ENCODE results near the gene CYTH3. TPM values are rescaled to one million over a fixed set of nuclear protein-coding genes. Genes with fewer than 3 reads are reported as not detected.
"Not testable (repeated sequence)": the region's sequence is repeated elsewhere in the genome, so short reads cannot be mapped to it uniquely, and the experiment has no call there.

CYTH3 gene
- total RNA-seq, 3 donors from 2014 or later (not counting 1 experiment from before 2014, with no cell fraction given): 7.7 to 42.6 (median 13.6) TPM

DNA sequence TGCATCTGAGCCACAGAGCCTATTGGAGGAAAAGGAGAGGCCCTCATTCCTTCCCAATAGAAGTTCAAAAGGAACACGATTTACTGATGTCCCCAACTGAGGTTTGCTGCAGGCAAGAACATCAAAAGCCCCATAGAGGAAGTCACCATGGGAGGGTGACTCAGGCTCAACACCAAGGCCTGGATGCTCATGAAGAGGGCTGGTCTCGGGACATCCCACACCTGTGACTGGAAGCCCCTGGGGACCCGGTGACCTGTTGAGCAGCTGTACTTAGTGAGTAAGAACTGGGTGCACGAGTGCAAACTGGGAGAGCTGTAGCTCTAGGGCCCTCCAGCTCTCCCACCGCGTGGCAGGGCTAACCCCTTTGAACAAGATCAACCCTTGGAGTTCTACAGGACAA, 38.0 kb downstream of the CYTH3 start:
- H3K36me3 Mint-ChIP-seq: no peaks in the 10 kb centered on the region
- no peak overlapping the region for H3K4me3 ChIP-seq (ENCODE audit: low read length)
- no peaks in the 10 kb centered on the region for H3K9me3 ChIP-seq (ENCODE audit: control insufficient read depth, insufficient read depth, low read length)
- H3K27me3 Mint-ChIP-seq (ENCODE audit: low read depth in 2 of 2): peaks cover 0 to 2% of the 10 kb centered on the region in 2 donors
- no peaks in the 10 kb centered on the region for H3K9me3 Mint-ChIP-seq
- DNase-seq (peak in 1 of 2 donors; percentile 20), ATAC-seq (peak in 1 of 3 donors; percentile 36)
- TF ChIP-seq, protein P1, sequence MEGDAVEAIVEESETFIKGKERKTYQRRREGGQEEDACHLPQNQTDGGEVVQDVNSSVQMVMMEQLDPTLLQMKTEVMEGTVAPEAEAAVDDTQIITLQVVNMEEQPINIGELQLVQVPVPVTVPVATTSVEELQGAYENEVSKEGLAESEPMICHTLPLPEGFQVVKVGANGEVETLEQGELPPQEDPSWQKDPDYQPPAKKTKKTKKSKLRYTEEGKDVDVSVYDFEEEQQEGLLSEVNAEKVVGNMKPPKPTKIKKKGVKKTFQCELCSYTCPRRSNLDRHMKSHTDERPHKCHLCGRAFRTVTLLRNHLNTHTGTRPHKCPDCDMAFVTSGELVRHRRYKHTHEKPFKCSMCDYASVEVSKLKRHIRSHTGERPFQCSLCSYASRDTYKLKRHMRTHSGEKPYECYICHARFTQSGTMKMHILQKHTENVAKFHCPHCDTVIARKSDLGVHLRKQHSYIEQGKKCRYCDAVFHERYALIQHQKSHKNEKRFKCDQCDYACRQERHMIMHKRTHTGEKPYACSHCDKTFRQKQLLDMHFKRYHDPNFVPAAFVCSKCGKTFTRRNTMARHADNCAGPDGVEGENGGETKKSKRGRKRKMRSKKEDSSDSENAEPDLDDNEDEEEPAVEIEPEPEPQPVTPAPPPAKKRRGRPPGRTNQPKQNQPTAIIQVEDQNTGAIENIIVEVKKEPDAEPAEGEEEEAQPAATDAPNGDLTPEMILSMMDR (IDR thresholded peaks at IDR 0.05): no peak
- intact Hi-C loops (cut with micrococcal nuclease): no loop called here
- H3K27me3 ChIP-seq (ENCODE audit: control insufficient read depth, insufficient read depth, low read length): no peaks in the 10 kb centered on the region
- WGBS (ENCODE audit: insufficient coverage): 64% methylated on average over 6 of the region's 6 CpGs
- no peak overlapping the region for H3K27ac ChIP-seq (ENCODE audit: low read length)
- H3K4me1 ChIP-seq (ENCODE audit: control insufficient read depth, insufficient read depth, low read length): peaks cover 54% of the 10 kb centered on the region
- peaks cover 39 to 63% of the 10 kb centered on the region in 2 donors for H3K4me1 Mint-ChIP-seq
- no peaks in the 10 kb centered on the region for H3K36me3 ChIP-seq (ENCODE audit: control insufficient read depth, insufficient read depth, low read length)
- no peak overlapping the region for H3K4me3 Mint-ChIP-seq
- H3K27ac Mint-ChIP-seq: peak overlapping the region; percentile 25 to 68

DNA sequence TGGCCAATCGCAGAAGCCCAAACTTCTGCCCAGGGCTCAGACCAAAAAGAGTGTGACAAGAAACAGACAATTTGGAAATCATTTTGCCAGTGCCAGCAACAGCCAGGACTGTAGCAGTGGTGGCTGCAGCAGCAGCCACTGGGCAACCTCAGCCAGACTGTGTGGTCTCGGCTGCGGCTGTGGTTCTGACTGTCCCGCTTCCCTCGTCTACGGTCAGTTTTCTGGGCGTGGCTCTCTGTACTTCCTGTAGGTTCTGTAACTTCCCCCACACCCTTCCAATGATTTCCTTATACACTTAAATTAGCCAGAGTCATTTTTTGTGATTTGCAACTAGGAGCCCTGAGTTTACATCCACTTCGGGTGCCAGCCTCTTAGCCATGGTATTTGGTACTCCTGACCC, 39.9 kb downstream of the CYTH3 start:
- H3K9me3 Mint-ChIP-seq: no peaks in the 10 kb centered on the region
- TF ChIP-seq, protein P1 (IDR thresholded peaks at IDR 0.05): no peak
- H3K27me3 Mint-ChIP-seq (ENCODE audit: low read depth in 2 of 2): peaks cover 0 to 2% of the 10 kb centered on the region in 2 donors
- peak overlapping the region; percentile 76 for H3K4me3 Mint-ChIP-seq
- WGBS (ENCODE audit: insufficient coverage): 10% methylated on average over 8 of the region's 8 CpGs
- H3K27ac Mint-ChIP-seq: peak overlapping the region; percentile 64 to 68
- Histone ChIP-seq H3K36me3 (ENCODE audit: control insufficient read depth, insufficient read depth, low read length) (no peaks in the 10 kb centered on the region), H3K9me3 (ENCODE audit: control insufficient read depth, insufficient read depth, low read length) (no peaks in the 10 kb centered on the region), H3K4me1 (ENCODE audit: control insufficient read depth, insufficient read depth, low read length) (peaks cover 56% of the 10 kb centered on the region), H3K27ac (ENCODE audit: low read length) (no peak overlapping the region), H3K4me3 (ENCODE audit: low read length) (no peak overlapping the region), H3K27me3 (ENCODE audit: control insufficient read depth, insufficient read depth, low read length) (no peaks in the 10 kb centered on the region)
- peaks cover 51 to 68% of the 10 kb centered on the region in 2 donors for H3K4me1 Mint-ChIP-seq
- intact Hi-C loops (cut with micrococcal nuclease): no loop called here
- ATAC-seq: peak; percentile 35 to 77 (median 67)
- DNase-seq: peak in 1 of 2 donors; percentile 20
- no peaks in the 10 kb centered on the region for H3K36me3 Mint-ChIP-seq

DNA sequence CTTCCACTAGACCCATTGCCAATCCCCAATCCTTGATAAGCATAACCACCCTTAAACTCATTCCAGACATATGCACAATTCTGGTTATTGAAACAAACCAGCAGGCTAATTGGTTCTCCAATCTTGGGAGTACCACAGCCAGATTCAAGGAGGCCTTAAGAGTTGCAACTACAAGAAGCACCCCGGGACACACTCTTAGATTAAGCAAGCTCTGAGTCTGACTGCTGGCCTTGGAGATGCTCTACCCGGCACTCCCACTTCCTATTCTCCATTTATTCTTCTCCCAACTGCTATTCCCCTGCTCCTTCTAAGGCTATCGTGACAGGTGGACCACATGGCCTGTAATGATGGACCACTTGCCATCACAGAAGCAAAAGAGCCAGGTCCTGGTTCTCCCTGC, 40.3 kb downstream of the CYTH3 start:
- H3K27ac ChIP-seq (ENCODE audit: low read length): no peak overlapping the region
- no peak for ATAC-seq
- intact Hi-C loops (cut with micrococcal nuclease): no loop called here
- H3K9me3 ChIP-seq (ENCODE audit: control insufficient read depth, insufficient read depth, low read length): no peaks in the 10 kb centered on the region
- Mint-ChIP-seq H3K4me3 (peak overlapping the region; percentile 76), H3K27ac (peak overlapping the region; percentile 64 to 68), H3K27me3 (ENCODE audit: low read depth in 2 of 2) (peaks cover 0 to 2% of the 10 kb centered on the region in 2 donors), H3K4me1 (peaks cover 51 to 68% of the 10 kb centered on the region in 2 donors), H3K36me3 (no peaks in the 10 kb centered on the region), H3K9me3 (no peaks in the 10 kb centered on the region)
- H3K4me3 ChIP-seq (ENCODE audit: low read length): no peak overlapping the region
- no peaks in the 10 kb centered on the region for H3K36me3 ChIP-seq (ENCODE audit: control insufficient read depth, insufficient read depth, low read length)
- no peaks in the 10 kb centered on the region for H3K27me3 ChIP-seq (ENCODE audit: control insufficient read depth, insufficient read depth, low read length)
- H3K4me1 ChIP-seq (ENCODE audit: control insufficient read depth, insufficient read depth, low read length): peaks cover 56% of the 10 kb centered on the region
- DNase-seq: no peak
- TF ChIP-seq, protein P1 (IDR thresholded peaks at IDR 0.05): no peak
- WGBS (ENCODE audit: insufficient coverage): 85% methylated on average over 3 of the region's 3 CpGs

DNA sequence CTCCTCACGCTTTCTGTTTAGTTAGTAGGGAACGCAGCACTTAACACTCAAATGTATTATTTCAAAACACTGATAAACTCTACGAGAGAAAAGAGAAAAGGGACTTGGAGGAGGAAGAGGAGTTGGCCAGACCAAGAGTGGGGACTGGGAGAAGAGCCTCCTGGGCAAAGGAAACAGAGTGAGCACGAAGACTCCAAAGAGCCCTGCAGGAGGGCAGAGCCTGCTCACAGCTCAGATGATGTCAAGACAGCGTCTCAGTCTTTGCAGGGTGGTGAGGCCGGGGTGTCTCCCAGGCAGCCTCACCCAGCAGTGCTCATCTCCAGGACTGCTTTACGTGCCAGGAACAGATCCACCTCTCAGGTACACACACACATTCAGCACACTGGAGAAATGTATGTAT, 41.2 kb downstream of the CYTH3 start:
- Mint-ChIP-seq H3K36me3 (no peaks in the 10 kb centered on the region), H3K4me1 (peaks cover 51 to 68% of the 10 kb centered on the region in 2 donors), H3K27me3 (ENCODE audit: low read depth in 2 of 2) (peaks cover 0 to 2% of the 10 kb centered on the region in 2 donors), H3K27ac (no peak overlapping the region), H3K4me3 (peak overlapping the region; percentile 18), H3K9me3 (no peaks in the 10 kb centered on the region)
- no peaks in the 10 kb centered on the region for H3K9me3 ChIP-seq (ENCODE audit: control insufficient read depth, insufficient read depth, low read length)
- no peak overlapping the region for H3K4me3 ChIP-seq (ENCODE audit: low read length)
- intact Hi-C loops (cut with micrococcal nuclease): no loop called here
- no peaks in the 10 kb centered on the region for H3K36me3 ChIP-seq (ENCODE audit: control insufficient read depth, insufficient read depth, low read length)
- peaks cover 56% of the 10 kb centered on the region for H3K4me1 ChIP-seq (ENCODE audit: control insufficient read depth, insufficient read depth, low read length)
- DNase-seq (no peak), ATAC-seq (no peak)
- H3K27ac ChIP-seq (ENCODE audit: low read length): no peak overlapping the region
- no peaks in the 10 kb centered on the region for H3K27me3 ChIP-seq (ENCODE audit: control insufficient read depth, insufficient read depth, low read length)
- 99% methylated on average over 6 of the region's 7 CpGs for WGBS (ENCODE audit: insufficient coverage)
- TF ChIP-seq, protein P1 (IDR thresholded peaks at IDR 0.05): no peak

DNA sequence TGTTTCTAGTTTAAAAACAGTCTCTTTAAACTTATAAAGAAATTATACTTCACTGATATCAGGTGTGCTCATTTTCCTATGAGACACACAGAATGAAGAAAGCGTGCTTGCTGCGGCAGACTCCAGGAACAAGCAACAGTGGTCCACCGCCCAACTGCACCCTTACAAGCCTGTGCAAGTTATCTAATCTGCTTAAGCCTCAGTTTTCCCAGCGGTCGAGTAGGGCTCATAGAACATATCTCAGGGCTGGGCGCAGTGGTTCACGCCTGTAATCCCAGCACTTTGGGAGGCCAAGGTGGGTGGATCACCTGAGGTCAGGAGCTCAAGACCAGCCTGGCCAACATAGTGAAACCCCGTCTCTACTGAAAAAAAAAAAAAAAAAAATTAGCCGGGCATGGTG, 43.1 kb downstream of the CYTH3 start:
- peaks cover 53% of the 10 kb centered on the region for H3K4me1 ChIP-seq (ENCODE audit: control insufficient read depth, insufficient read depth, low read length)
- H3K9me3 ChIP-seq (ENCODE audit: control insufficient read depth, insufficient read depth, low read length); H3K27me3 Mint-ChIP-seq (ENCODE audit: low read depth in 2 of 2); DNase-seq; H3K27me3 ChIP-seq (ENCODE audit: control insufficient read depth, insufficient read depth, low read length); H3K4me3 ChIP-seq (ENCODE audit: low read length); H3K4me3 Mint-ChIP-seq; H3K9me3 Mint-ChIP-seq; H3K36me3 Mint-ChIP-seq; ATAC-seq; H3K36me3 ChIP-seq (ENCODE audit: control insufficient read depth, insufficient read depth, low read length); H3K27ac ChIP-seq (ENCODE audit: low read length): not testable (repeated sequence)
- 69% methylated on average over 9 of the region's 9 CpGs for WGBS (ENCODE audit: insufficient coverage)
- H3K27ac Mint-ChIP-seq: peak overlapping the region; percentile 39 to 64
- H3K4me1 Mint-ChIP-seq: peaks cover 43 to 51% of the 10 kb centered on the region in 2 donors
- intact Hi-C loops (cut with micrococcal nuclease): loop anchor here (5.0 kb wide), 1 partner anchor 43 kb away; the partner anchor contains the start of gene CYTH3
